SK-N-SH treated with all-trans-retinoic acid at 6 μM for 48 hours (cell line): ENCODE data around the gene ARL4D.

Experiments
- ARNTL ChIP-seq: fragments of 450-650 bp; formaldehyde crosslinking; IDR thresholded peaks from 2 replicates; pipeline ENCODE4 v1.5.0; 2020; ENCODE audit warnings: low read depth, mild to moderate bottlenecking, moderate library complexity, borderline replicate concordance
- BACH2 ChIP-seq: fragments of 250-450 bp; sonication (Bioruptor Pico); IDR thresholded peaks from 2 replicates; pipeline ENCODE4 v1.9.0; 2021; ENCODE audit warnings: mild to moderate bottlenecking, borderline replicate concordance
- ZFP3 ChIP-seq: fragments of 250-450 bp; sonication (Bioruptor Pico); IDR thresholded peaks from 2 replicates; pipeline ENCODE4 v1.5.0; 2020; ENCODE audit warnings: mild to moderate bottlenecking, moderate library complexity
- ZFP30 ChIP-seq: fragments of 450-650 bp; formaldehyde crosslinking; IDR thresholded peaks from 2 replicates; pipeline ENCODE4 v1.5.0; 2022; ENCODE audit warnings: mild to moderate bottlenecking, moderate library complexity
- ZNF70 ChIP-seq: fragments of 450-650 bp; formaldehyde crosslinking; IDR thresholded peaks from 2 replicates; pipeline ENCODE4 v1.5.0; 2020; ENCODE audit warnings: mild to moderate bottlenecking, moderate library complexity
- TF ChIP-seq, protein P1 (sequence below): fragments of 250-450 bp; sonication (Bioruptor Pico); IDR thresholded peaks from 2 replicates; pipeline ENCODE4 v1.8.0; 2020; ENCODE audit warnings: mild to moderate bottlenecking, moderate library complexity, borderline replicate concordance

DNA sequence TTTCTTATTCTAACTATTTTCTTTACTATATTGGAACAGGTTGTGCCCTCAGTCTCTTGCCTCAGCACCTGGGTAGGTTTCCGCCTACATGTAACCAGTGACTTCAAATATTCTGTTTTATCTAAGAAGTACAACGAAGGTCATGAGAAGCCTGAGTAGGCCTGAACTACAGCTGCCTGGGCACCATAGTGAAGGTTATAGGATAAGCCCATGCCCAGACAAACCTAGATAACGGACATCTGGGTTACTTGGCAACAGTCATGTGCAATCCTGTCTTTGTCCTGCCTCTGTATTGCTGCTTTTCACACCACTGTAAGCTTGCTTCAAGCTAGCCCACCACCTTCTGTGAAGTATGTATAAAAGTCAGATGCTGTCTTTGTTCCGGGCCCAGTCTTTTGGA is 25.4 kb upstream of the ARL4D start:
- TF ChIP-seq, protein P1, sequence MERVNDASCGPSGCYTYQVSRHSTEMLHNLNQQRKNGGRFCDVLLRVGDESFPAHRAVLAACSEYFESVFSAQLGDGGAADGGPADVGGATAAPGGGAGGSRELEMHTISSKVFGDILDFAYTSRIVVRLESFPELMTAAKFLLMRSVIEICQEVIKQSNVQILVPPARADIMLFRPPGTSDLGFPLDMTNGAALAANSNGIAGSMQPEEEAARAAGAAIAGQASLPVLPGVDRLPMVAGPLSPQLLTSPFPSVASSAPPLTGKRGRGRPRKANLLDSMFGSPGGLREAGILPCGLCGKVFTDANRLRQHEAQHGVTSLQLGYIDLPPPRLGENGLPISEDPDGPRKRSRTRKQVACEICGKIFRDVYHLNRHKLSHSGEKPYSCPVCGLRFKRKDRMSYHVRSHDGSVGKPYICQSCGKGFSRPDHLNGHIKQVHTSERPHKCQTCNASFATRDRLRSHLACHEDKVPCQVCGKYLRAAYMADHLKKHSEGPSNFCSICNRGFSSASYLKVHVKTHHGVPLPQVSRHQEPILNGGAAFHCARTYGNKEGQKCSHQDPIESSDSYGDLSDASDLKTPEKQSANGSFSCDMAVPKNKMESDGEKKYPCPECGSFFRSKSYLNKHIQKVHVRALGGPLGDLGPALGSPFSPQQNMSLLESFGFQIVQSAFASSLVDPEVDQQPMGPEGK (CRISPR knock-in tag) = no peak
- TF ChIP-seq BACH2 = no peak
- no peak for TF ChIP-seq ZFP3
- TF ChIP-seq ARNTL (CRISPR knock-in tag) = no peak
- no peak for TF ChIP-seq ZNF70 (CRISPR knock-in tag)
- no peak for TF ChIP-seq ZFP30 (CRISPR knock-in tag)
